ENCODE measurements around the gene TRIM41. TPM values are rescaled to one million over a fixed set of nuclear protein-coding genes. Genes with fewer than 3 reads are reported as not detected.

Gene TRIM41
- total and polyA plus RNA-seq, 2 of the 13 experiments (the other 11 are each of a cell fraction or from before 2014, with no cell fraction given), result 10.2 to 16.7 TPM

GRCh38 chr5:181243564-181244343, 20.7 kb downstream of the TRIM41 start, which contains the start of gene RACK1 (continued):
- TF ChIP-seq BRF2 (CRISPR knock-in tag; IDR thresholded peaks at IDR 0.05) (peak; percentile 51; the same call in 1 of the 2 replicates), ZNF264 (CRISPR knock-in tag; IDR thresholded peaks at IDR 0.05) (no peak), RXRA (CRISPR knock-in tag; IDR thresholded peaks at IDR 0.05) (peak; percentile 40; the same call in 1 of the 2 replicates), ADNP (CRISPR knock-in tag; IDR thresholded peaks at IDR 0.05) (no peak), MXI1 (IDR thresholded peaks at IDR 0.05; ENCODE audit: borderline replicate concordance, low read depth, low read length) (peak; percentile 69; the same call in 1 of the 3 replicates), NRL (CRISPR knock-in tag; IDR thresholded peaks at IDR 0.05; ENCODE audit: borderline replicate concordance) (no peak), ZNF275 (CRISPR knock-in tag; IDR thresholded peaks at IDR 0.05; ENCODE audit: borderline replicate concordance) (peak; percentile 43; the same call in 1 of the 2 replicates), BCL6 (CRISPR knock-in tag; IDR thresholded peaks at IDR 0.05) (no peak), DDIT3 (CRISPR knock-in tag; IDR thresholded peaks at IDR 0.05) (no peak), SNAPC4 (CRISPR knock-in tag; IDR thresholded peaks at IDR 0.05) (0 out of 2 replicates have a peak, but pooled peaks have one; percentile 80), ZFY (CRISPR knock-in tag; IDR thresholded peaks at IDR 0.05) (peak; percentile 82), GABPB1 (CRISPR knock-in tag; IDR thresholded peaks at IDR 0.05) (peak; percentile 96), CAMTA2 (CRISPR knock-in tag; IDR thresholded peaks at IDR 0.05; ENCODE audit: borderline replicate concordance) (peak; percentile 82; the same call in 1 of the 2 replicates), TMF1 (CRISPR knock-in tag; IDR thresholded peaks at IDR 0.05; ENCODE audit: low read depth) (peak; percentile 63; the same call in 1 of the 2 replicates), HCFC1 (IDR thresholded peaks at IDR 0.05; ENCODE audit: low read depth, low read length) (peak; percentile 73), ZNF12 (CRISPR knock-in tag; IDR thresholded peaks at IDR 0.05) (peak; percentile 83), ZNF704 (CRISPR knock-in tag; IDR thresholded peaks at IDR 0.05; ENCODE audit: borderline replicate concordance) (no peak), ZNF552 (CRISPR knock-in tag; IDR thresholded peaks at IDR 0.05; ENCODE audit: borderline replicate concordance) (peak; percentile 45; the same call in 1 of the 2 replicates), FOXK2 (IDR thresholded peaks at IDR 0.05) (peak; percentile 61; the same call in 1 of the 2 replicates)
- TF ChIP-seq, protein P1, sequence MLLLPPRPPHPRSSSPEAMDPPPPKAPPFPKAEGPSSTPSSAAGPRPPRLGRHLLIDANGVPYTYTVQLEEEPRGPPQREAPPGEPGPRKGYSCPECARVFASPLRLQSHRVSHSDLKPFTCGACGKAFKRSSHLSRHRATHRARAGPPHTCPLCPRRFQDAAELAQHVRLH (CRISPR knock-in tag; IDR thresholded peaks at IDR 0.05; ENCODE audit: borderline replicate concordance, low read depth), result no peak
